Activated CD8-positive, alpha-beta memory T cell treated with anti-CD3 and anti-CD28 coated beads, Interleukin-2, amount 50 U/mL, for 24 hours (primary cell): Measurements from ENCODE around the gene PRRT3.
"Not testable (repeated sequence)": the region's sequence is repeated elsewhere in the genome, so short reads cannot be mapped to it uniquely, and the experiment has no call there.

ENCODE experiments used
- DNase-seq: peaks from one replicate; pipeline ENCODE4 v3.0.0-alpha.2; 2020; ENCODE audit errors: extremely low read depth

Gene PRRT3

DNA sequence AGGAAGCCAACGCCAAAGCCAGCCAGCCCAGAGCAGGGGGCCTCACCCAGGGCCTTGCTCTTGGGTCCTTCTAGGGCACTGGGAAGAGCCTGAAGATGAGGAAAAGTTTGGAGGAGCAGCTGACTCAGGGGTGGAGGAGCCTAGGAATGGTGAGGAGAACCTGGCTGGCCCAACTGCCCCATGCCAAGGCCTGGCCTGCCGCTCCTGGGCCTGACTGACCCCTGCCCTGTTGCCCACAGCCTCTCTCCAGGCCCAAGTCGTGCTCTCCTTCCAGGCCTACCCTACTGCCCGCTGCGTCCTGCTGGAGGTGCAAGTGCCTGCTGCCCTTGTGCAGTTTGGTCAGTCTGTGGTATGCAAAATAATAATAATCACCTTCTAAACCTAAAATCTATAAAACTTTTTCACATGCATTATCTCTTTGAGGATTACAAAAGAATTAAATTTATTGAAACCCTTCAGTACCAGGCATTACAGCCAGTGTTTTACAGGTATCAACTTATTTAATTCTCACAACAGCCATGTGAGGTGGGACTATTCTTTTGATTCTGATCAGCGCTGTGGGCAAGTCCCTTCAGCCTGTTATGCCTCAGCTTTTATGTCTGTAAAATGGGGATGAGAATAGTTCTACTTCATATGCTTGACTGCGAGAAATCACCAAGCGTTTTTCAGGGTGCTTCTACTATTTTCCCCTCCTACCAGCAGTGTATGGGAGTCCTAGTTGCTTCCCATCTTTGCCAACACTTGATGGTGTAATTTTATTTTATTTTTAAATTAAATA lies 33.8 kb downstream of the PRRT3 start:
- DNase-seq = no peak

DNA sequence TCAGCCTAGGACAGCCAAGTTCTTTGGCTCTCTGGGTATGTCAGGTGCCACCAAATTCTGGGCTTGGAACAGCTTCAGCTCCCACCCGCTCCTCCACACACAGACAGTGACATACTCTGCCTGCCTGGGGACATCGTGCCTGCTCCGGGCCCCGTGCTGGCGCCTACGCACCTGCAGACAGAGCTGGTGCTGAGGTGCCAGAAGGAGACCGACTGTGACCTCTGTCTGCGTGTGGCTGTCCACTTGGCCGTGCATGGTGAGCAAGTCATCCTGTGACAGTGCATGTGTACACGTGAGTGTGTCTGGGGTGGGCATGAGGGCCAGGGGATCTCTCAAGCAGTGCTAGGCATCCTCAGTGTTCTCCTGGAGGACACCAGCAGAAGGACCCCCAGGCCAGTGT lies 34.4 kb downstream of the PRRT3 start:
- no peak for DNase-seq

DNA sequence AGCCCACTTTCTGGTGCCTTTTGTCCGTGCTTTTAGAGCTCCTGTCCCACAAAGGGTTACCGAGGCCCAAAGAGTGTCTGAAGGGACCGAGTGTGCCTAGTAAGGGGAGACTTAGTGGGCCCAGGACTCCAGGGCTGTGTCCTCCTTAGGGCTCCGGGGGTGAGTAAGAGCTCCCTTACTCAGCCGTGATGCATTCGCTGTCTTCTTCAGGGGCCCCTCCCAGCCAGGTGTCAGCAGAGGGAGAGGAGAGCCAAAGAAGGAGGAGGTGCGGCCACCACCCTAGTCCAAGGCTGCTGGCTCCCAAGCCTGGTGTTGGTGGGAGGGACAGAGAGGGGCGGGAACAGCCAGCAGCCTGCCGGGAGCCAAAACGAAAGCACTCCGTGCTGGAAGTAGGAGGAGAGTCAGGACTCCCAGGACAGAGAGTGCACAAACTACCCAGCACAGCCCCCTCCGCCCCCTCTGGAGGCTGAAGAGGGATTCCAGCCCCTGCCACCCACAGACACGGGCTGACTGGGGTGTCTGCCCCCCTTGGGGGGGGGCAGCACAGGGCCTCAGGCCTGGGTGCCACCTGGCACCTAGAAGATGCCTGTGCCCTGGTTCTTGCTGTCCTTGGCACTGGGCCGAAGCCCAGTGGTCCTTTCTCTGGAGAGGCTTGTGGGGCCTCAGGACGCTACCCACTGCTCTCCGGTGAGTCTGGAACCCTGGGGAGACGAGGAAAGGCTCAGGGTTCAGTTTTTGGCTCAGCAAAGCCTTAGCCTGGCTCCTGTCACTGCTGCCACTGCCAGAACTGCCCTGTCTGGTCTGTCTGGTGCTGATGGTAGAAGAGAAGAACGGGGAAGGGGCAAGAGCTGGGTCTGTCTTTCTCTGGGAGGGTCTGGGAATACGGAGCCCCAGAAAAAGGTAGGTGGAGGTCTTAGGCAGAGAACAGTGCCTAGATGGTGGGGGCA lies 35.2 kb downstream of the PRRT3 start, which contains the start of gene IL17RC:
Gene IL17RC (plus strand): TSS at position 365 of the 947 bp plus-strand sequence. CDS start 218 bp downstream, at position 583.
- DNase-seq = no peak

DNA sequence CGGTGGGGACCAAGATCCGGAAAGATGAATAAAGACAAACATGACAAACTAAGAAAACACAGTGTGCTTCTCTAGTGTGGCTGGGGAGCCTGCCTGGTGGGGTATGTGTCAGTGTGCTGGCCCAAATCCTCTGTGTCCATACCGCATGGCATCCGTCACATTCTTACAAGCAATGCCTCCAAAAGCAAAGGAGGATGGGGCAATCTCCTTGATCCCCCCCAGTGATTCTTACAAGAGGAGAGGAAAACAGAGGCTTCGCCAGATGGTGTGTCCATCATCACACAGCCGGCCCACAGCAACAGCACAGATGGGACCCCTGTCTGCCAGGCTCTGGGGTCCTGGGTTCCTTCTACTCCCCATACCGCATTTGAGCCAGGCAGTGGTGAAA lies 35.9 kb downstream of the PRRT3 start:
- no peak for DNase-seq

DNA sequence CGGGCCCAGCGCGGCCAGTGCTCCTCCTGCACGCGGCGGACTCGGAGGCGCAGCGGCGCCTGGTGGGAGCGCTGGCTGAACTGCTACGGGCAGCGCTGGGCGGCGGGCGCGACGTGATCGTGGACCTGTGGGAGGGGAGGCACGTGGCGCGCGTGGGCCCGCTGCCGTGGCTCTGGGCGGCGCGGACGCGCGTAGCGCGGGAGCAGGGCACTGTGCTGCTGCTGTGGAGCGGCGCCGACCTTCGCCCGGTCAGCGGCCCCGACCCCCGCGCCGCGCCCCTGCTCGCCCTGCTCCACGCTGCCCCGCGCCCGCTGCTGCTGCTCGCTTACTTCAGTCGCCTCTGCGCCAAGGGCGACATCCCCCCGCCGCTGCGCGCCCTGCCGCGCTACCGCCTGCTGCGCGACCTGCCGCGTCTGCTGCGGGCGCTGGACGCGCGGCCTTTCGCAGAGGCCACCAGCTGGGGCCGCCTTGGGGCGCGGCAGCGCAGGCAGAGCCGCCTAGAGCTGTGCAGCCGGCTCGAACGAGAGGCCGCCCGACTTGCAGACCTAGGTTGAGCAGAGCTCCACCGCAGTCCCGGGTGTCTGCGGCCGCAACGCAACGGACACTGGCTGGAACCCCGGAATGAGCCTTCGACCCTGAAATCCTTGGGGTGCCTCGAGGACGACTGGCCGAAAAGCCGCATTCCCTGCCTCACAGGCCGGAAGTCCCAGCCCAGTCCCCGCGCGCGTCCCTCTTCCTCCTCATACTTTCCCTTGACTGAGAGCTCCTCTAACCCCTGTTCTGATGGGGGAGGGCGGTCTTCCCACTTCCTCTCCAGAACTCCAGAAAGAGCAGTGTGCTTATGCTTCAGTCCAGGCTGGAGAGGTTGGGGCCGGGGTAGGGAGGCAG lies 36.7 kb downstream of the PRRT3 start:
- DNase-seq = no peak

DNA sequence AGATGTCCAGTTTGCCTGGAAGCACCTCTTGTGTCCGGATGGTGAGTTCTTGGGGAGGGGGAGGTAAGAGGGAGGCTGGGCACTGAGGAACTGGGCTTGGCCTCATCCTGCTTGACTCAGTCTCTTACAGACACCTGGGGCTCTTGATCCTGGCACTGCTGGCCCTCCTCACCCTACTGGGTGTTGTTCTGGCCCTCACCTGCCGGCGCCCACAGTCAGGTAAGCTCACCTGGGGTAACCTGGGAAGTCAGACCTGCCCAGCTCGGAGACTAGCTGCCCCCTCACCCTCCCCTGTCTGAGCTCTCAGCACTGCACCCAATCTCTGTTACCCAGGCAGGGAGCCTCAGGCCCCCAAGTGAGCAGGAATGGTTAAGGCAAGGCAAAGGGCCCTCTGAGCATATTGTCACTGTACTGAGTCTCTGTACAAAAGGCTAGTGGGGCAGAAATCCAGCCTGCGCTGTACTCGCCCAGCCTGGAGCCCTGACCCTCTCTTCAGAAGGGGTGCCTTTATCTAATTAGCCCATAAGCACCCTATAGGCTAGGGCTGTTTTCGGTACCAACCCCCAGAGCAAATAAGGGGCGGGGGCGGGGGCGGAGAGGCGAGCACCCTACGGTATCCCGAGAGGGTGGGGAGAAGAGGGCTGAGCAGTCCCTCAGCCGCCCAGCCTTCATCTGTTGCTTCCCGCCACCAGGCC lies 37.5 kb downstream of the PRRT3 start:
- no peak for DNase-seq

DNA sequence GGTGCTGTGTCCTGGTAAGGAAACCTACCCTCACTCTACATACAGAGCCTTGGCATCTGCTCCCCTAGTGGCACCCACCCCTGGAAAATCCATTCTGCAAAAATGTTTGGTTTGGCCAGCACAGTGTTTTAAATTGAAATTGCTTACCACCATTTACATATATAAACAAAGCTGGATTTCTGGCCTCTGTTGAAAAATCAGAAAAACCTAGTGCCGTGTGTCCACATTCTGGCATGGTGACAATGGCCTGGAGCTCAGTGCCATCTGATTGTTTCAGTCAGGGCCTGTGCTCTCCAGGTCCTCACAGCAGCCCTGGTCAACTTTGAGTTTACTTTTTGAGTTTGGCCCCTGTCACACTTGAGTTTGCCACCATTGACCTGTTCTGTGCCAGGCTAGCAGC lies 38.2 kb downstream of the PRRT3 start:
- DNase-seq = no peak

DNA sequence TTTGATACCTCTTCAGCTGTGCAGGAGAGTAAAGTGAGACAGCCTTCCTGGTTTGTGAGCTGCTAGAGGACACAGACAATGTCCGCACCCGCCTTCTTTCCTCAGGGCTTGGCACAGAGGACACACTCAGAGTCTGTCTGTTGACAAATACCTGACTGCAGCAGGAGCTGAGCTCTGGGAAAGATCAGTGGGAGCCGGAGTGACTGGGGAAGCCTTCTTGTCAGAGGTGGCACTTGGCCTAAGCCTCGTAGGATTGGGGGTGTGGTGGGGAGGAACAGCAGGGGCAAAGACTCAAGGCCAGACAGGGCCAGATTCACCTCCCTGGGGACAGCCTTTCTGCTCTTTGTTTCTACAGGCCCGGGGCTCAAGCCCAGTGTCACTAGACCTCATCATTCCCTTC lies 38.6 kb downstream of the PRRT3 start:
- DNase-seq = no peak

DNA sequence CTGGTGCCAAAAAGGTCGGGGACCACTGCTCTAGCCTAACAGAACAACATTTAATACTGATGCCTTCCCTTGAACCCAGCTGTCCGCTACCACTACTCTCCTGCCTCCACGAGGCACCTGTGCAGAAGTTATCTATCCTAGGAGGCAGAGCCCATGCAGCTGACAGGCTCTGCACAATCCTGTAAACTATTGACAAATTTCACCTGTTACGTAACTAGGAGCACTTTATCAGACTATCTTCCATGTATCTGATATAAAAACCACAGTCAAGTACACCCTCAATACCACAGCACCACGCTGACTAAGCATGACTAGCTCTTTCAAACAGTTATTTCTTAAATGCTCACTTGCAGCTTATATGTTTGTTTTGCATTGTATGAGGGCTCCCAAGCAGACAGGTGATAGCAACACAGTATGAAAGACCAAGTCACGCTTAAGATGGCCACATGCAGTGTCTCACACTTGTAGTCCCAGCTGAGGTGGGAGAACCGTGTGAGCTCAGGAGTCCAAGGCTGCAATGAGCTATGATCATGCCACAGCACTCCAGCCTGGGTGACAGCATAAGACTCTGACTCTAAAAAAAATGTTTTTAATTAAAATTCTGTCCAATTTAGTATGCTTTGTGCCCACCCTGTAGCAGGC lies 39.8 kb downstream of the PRRT3 start:
- DNase-seq = no peak

DNA sequence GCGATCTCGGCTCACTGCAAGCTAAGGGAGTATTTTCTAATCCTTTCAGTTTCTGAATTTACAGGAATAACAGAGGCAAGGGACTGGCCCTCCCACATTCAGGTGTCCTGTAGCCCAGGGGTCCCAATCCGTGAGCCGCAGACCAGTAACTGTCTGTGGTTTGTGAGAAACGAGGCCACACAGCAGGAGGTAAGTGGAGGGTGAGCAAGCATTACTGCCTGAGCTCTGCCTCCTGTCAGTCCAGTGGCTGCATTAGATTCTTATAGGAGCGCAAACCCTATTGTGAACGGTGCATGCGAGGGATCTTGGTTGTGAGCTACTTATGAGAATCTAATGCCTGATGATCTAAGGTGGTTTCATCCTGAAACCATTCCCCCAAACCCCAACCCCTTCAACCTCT lies 40.3 kb downstream of the PRRT3 start:
- DNase-seq = no peak

DNA sequence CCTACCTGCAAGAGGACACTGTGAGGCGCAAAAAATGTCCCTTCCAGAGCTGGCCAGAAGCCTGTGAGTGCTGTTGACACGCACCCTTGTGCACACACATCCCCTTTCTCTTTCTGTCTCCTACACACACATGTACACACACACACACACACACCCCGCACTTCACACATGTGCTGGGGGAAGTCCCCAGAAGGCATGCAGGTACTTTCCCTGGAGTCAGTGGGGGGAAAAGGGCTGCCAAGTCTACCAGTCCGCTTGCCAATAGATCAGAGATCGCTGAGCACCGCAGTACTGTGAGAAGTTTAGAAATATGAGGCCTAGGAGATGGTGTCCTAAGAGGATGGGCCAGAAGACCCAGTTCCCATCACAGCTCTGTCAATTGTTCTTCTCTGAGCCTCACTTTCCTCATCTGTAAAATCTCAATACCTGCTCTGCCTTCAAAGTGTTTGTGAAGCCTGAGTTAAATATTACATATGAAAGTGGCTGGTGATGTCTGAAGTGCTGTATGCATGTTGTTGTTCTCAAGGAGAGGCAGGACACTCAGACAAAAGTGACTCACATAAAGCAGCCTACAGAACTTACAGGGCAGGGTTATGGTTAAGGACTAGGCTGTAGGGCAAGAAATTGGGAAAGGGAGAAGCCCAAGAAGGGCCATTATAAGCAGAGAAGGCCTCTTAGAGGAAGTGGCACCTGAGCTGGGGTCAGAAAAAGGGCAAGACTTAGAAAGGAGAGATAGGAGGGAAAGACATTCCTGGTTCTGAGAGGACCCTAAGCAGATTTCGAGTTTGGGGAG lies 42.8 kb downstream of the PRRT3 start:
- DNase-seq = no peak

DNA sequence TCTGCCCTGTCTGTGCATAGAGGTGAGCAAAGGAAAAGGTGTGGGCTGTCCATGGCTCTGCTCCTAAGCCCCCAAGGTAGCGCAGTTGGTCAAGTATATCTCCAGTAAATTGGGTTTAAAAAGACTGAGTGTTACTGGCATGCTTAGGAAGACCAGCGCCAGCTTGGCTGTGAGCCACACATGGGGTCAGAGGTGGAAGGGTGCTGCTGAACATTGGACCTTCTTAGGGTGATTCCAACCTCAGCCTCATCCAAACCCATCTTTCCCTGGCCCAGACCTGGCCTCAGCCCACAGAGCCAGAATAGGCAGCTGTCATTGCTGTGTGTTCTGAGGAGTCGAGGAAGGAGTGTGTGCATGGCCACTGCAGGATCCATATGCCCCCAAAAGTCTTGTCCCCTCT lies 43.9 kb downstream of the PRRT3 start:
- no peak for DNase-seq

DNA sequence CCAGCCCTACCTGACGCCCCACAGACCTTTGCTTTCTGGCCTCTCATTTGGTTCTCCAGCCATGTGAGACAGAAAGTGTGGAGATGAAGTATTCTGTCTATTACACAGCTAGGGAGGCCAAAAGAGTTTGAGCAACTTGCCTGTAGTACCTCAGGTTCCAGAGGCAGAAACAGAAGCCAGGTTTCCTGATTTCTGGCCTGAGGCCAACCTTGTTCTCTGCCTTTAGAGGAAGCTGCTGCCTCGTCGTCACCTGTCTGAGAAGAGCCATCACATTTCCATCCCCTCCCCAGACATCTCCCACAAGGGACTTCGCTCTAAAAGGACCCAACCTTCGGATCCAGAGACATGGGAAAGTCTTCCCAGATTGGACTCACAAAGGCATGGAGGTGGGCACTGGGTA lies 45.7 kb downstream of the PRRT3 start:
- no peak for DNase-seq

DNA sequence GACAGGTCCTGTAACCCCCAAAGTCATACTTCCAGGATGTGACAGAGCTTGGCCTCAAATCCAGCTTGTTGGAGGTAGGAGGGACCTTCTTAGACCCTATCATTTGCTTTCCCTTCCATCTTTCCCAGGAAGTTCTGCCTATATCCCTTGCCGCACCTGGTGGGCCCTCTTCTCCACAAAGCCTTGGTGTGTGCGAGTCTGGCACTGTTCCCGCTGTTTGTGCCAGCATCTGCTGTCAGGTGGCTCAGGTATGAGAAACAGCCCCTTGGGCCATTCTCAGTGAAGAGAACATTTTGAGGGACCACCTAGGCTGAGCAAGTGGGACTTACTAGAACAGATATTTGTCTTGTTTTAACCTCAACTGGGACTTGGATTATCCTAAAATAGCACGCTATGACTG lies 48.3 kb downstream of the PRRT3 start:
- no peak for DNase-seq

DNA sequence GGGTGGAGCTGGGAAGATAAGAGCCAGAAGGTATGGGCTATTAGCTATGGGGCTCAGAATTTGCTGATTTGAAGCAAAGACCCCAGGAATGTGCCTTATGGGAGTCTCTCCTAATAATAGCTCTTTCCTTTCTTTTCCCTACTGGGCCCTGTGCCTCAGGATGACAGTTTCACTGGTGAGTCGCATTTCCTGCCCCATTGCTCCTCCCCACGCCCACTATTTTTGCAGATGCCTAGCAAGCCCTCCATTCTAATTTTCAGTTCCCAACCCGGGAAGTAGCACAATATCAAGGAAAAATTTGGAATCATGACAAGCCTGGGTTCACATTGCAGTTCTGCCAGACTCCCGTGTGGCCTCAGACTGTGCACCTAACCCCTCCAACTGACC lies 49.0 kb downstream of the PRRT3 start:
- no peak for DNase-seq

DNA sequence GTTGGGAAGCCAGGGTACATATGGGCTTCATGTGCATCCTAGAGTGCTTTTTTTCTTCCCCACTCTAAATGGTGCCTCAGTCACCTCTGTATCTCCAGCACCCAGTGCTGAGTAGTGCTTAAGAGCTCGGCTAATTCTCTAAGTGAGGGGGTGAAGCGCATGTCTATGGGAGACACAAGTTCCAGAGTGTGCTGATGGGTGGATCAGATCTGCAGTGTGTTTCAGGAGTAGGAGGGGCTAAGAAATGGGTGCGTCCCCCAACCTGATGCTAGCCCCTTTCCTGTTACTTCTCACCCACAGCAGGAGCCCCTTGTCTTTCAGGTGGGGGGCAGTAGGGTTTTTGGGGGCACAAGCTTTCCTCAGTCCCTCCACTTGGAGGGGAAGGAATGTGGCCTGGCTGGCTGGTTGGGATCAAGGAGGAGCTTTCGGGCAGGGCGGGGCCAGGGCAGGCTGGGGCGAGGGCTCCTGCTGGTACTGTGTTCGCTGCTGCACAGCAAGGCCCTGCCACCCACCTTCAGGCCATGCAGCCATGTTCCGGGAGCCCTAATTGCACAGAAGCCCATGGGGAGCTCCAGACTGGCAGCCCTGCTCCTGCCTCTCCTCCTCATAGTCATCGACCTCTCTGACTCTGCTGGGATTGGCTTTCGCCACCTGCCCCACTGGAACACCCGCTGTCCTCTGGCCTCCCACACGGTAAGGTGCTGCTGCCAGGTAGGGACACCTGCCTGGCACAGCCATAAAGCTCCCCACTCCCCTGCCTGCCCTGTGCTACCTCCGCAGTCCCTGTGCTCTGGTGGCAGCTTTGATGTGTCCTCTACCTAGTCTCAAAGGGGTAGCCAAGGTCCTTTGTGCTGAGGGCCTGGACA lies 49.6 kb downstream of the PRRT3 start, which contains the start of gene IL17RE:
Gene IL17RE (plus strand): TSS at position 477 of the 866 bp plus-strand sequence. CDS start 85 bp downstream, at position 562.
- no peak for DNase-seq

DNA sequence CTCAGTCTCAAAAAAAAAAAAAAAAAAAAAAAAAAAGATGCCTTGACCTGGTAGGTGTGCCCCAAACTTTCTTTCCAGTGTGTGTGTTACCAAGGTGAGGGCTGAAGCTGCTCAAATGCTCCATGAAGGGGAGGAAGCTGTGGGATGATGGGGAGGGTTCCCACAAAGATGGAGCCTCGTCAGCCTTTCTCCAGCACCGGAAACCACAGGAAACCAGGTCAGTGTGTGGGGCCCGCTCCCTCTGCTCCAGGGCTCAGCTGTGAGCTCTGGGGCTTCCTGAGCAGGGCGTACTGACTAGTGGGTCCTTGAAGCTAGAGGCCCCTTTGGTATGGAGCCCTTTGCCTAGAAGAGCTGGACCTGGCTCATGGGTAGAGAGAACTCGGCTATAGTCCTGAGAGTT lies 50.2 kb downstream of the PRRT3 start:
- no peak for DNase-seq

DNA sequence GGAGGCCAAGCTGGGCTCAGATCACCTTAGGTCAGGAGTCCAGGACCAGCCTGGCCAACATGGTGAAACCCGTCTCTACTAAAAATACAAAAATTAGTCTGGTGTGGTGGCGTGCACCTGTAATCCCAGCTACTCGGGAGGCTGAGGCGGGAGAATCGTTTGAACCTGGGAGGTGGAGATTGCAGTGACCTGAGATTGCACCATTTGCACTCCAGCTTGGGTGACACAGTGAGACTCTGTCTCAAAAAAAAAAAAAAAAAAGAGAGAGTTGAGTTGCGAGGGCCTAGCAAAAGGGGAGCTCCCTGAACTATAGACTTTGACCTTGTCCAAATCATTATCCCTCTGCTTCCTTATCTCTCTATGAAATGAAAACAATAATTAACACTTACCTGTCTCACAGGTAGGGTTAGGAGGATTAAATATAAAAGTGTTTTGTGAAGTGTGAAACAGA lies 51.2 kb downstream of the PRRT3 start:
- DNase-seq = not testable (repeated sequence)

DNA sequence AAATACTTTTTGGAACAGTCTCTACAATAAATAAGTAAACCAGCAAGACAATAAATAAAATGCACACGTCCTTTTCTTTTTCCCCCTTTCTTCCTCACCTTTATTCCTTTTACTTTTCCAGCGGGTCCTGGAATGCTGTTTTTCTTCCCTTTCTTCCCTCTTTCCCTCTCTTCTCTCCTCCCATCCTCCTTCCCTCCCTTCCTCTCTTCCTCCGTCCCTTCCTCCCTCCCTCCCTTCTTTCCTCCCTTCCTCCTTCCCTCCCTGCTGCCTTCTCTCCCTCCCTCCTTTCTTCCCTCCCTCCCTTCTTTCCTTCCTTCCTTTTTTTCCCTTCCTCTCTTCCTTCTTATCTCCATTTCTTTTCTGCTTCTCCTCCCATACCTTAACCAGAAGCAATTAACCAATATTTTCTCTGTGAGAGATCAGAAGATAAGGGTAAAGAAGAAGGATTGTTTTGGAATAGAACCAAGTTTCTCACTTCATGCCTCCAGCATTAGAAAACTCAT lies 52.9 kb downstream of the PRRT3 start:
- DNase-seq = no peak
